ENCODE data around the gene SNX25.
"Not testable (repeated sequence)": the region's sequence is repeated elsewhere in the genome, so short reads cannot be mapped to it uniquely, and the experiment has no call there.

The SNX25 gene

GRCh38 chr4:185235843-185236503 lies 26.6 kb downstream of the SNX25 start:
- DNase-seq: no peak

GRCh38 chr4:185237175-185237574 lies 27.8 kb downstream of the SNX25 start:
- no peak for DNase-seq

- no peak for DNase-seq
Measured at GRCh38 chr4:185238215-185238681, 28.9 kb downstream of the SNX25 start.

GRCh38 chr4:185238750-185239149 lies 29.4 kb downstream of the SNX25 start:
- no peak for DNase-seq

DNA sequence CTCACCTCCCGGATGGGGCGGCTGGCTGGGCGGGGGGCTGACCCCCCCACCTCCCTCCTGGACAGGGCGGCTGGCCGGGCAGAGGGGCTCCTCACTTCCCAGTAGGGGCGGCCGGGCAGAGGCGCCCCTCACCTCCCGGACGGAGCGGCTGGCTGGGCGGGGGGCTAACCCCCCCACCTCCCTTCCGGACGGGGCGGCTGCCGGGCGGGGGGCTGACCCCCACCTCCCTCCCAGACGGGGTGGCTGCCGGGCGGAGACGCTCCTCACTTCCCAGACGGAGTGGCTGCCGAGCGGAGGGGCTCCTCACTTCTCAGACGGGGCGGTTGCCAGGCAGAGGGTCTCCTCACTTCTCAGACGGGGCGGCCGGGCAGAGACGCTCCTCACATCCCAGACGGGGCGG lies 31.1 kb downstream of the SNX25 start:
- not testable (repeated sequence) for DNase-seq

DNA sequence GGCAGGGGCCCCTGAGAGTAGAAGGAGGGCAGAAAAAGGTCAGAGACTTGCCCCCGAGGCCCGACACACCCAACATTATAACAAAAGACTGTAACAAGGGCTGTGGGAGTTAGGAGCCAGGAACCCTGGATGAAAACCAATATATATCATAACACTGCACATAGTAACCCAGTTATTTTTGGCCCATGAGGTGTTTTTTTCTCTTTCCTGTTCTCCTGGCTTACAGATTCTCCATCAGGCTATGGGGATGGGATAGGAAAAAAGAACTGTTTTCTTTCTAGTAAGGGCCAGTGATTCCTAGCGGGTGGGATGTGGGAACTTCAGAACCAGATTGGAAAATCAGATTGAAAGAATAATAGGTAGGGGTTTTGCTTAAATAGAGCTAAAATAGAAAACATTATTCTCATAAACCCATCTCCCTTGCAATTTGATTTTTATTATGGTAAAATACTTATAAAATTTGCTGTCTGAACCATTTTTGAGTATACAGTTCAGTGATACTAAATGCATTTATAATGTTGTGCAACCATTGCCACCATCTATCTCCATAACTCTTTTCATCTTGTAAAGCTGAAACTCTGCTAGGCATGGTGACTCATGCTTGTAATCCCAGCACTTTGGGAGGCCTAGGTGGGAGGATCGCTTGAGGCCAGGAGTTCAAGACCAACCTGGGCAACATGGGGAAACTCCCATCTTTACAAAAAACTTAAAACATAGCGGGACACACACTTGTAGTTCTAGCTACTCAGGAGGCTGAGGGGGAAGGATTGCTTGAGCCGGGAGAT lies 33.5 kb downstream of the SNX25 start:
- DNase-seq: no peak

GRCh38 chr4:185243879-185244278 lies 34.5 kb downstream of the SNX25 start:
- no peak for DNase-seq

DNA sequence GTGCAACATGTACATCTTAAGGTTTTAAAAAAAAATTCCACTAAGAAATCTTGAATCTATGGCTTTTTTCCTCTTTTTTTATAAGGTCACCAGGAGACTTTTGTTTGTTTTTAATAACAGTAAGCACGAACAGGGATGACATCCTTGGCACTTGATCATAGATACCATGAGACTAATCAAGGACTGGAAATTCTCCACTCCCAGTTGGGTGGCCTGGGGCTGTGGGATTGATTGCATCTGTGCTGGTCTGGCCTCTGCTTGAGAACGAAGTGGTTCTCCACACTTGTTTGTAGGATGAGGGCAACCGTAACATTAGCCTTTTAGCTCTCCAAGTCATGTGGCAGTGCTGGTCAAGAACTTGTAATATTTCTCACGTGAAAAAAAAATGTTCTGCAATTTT lies 35.4 kb downstream of the SNX25 start:
- DNase-seq: no peak

DNA sequence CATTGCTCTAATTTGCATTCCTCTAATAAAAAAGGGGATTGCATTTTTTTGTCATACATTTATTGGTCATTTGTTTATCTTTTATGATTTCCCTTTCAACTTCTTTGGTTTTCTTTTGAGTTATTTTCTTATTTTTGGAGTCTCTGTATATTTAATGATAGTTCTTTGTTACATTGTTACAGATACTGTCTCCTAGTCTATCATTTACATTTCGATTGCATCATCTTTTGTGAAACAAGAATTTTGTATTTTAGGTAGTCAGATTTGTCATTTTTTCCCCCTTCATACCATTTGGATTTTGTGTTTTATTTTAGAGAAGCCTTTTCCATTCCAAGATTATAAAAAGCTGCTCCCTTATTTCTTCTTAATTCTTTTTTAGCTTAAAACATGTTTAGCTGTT lies 37.1 kb downstream of the SNX25 start:
- DNase-seq: no peak

DNA sequence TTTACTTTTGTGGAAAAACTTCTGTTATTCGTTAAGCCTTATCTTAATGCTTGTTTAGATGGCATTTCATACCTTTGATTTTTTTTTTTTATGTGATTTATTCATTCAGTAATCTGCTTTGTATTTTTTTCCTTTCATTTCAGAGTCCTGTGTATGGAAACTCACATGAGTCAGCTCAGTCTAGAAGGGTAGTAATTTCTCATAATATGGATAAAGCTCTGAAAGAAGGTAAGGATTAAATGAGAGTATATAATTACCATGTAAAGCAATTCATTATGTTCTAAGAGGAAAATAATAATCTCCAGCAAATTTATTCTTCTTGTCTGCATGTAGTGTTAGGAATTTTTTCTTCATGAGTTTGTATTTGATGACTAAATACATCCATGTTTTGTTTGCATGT lies 37.8 kb downstream of the SNX25 start:
- no peak for DNase-seq

GRCh38 chr4:185248393-185249039 lies 39.1 kb downstream of the SNX25 start:
- no peak for DNase-seq

GRCh38 chr4:185249105-185249504 lies 39.7 kb downstream of the SNX25 start:
- no peak for DNase-seq

- DNase-seq: no peak
Measured at GRCh38 chr4:185254434-185254833, 45.0 kb downstream of the SNX25 start.

DNA sequence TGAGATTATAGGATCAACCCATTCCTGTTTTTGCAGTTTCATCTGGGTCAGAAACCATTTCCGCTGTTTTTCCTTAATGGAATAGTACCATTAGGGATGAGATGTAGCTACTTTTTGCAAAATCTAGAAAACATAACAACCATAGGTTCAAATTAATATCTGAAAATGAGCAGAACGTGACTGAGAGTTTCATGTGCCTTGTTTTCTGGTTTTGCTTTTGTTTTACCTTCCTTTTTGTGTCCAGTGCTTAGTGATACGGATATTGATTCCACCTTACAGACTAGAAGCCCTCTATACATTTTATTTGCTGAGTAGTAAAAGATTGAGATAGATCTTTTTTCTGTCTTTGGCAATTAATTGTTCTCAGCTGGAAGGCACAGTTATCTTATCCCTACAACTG lies 46.5 kb downstream of the SNX25 start:
- no peak for DNase-seq

GRCh38 chr4:185256446-185256845 lies 47.0 kb downstream of the SNX25 start:
- DNase-seq: no peak

DNA sequence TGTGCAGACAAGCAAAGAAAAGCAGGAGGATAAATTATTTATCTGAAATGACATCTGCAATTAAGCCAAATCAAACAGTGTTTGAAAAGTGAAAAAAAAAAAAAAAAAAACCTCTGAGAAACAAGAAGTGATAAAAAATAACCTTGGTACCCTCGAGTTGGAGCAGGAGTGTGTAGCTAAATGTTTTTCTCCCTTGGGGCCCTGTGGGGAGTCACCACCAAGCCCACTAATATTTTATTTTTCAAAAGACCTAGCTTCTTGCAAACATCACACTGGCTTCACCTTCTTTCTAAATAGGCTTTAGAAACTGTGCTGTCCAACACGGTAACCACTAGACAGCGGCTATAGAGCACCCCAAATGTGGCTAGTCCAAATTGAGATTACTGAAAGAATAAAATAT lies 47.7 kb downstream of the SNX25 start:
- DNase-seq: no peak

GRCh38 chr4:185257694-185258093 lies 48.3 kb downstream of the SNX25 start:
- no peak for DNase-seq

- DNase-seq: not testable (repeated sequence)
Measured at GRCh38 chr4:185258741-185259140, 49.3 kb downstream of the SNX25 start.

DNA sequence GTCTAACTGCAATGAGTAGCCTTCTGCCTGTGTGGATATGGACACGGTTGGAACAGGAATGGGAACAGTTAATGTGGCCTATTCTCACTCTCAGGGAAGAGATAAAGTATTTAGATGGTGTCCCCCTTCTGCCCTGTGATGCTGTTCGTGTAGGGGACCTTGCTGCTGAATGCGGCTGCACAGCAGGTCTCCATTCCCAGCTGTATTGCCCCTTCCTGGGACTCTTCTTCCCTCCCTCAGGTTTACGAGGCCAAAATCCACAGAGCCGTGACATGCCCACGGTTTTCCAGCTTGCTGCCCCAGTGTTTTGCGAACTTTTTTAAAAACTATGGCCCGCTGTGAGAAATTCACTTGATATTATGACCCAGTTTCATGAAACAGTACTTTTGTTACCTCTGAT lies 50.3 kb downstream of the SNX25 start:
- no peak for DNase-seq

DNA sequence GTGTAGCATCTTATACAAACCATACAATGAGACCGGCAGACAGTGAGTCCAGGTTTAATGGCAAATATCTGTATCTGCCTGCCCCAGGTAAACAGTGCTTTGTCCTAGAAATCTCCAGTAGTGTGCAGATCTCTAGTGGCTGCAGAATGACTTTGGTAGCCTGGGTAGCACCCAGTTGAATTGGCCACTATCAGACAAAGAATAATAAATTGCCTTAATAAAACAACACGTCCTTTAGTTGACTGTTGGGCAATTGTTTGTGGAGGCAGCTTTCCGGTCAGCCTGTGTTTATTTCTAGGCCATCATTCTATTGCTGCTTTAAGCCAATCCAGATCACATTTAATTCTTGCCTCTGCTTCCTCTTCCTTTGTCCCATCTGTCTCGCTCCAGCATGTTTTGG lies 52.5 kb downstream of the SNX25 start:
- DNase-seq: no peak

DNA sequence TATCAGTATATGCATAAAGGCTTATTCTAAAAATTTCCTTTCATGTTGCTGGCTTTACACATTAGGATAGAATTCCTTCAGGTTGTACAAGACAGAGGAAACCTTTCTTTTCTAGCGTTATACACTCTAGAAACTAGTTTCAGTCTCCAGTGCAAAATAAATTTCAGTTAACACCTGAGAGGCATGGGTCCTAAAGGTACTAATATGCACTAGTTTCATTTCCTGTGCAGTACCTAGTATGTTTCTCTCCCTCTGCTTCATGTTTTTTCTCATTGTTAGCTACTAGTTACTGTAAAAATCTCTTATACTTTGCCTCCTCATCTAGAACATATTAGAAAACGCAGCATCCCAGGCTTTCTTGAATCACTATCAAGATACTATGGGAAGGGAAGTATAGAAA lies 54.0 kb downstream of the SNX25 start:
- DNase-seq: no peak

GRCh38 chr4:185265942-185266341 lies 56.5 kb downstream of the SNX25 start:
- DNase-seq: no peak

- DNase-seq: no peak
Measured at GRCh38 chr4:185269286-185269685, 59.9 kb downstream of the SNX25 start.

GRCh38 chr4:185270037-185270436 lies 60.6 kb downstream of the SNX25 start:
- no peak for DNase-seq

Measured in NK-92 treated with Interleukin-12 subunit alpha and Interleukin-12 subunit beta, amount 100 ng/mL, for 24 hours (cell line).